Stimulated activated CD8-positive, alpha-beta memory T cell treated with anti-CD3 and anti-CD28 coated beads, Interleukin-4, amount 100 ng/mL, for 48 hours (primary cell): ENCODE measurements around the gene COL11A2.
"Not testable (repeated sequence)": the region's sequence is repeated elsewhere in the genome, so short reads cannot be mapped to it uniquely, and the experiment has no call there.

Experiments
- DNase-seq: peaks from one replicate; pipeline ENCODE4 v3.0.0-alpha.2; 2020

The COL11A2 gene

DNA sequence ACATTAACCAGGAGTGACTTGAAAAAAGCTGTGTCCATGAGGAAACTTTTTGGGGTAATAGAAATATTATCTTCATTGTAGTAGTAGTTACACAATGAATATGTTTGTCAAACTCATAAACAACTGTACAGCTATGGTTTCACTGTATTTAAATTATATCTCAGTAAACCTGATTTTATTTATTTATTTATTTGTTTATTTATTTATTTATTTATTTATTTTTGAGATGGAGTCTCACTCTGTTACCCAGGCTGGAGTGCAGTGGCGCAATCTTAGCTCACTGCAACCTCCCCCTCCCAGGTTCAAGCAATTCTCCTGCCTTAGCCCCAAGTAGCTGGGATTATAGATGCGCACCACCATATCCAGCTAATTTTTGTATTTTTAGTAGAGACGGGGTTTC, 41.7 kb downstream of the COL11A2 start:
- DNase-seq: not testable (repeated sequence)

DNA sequence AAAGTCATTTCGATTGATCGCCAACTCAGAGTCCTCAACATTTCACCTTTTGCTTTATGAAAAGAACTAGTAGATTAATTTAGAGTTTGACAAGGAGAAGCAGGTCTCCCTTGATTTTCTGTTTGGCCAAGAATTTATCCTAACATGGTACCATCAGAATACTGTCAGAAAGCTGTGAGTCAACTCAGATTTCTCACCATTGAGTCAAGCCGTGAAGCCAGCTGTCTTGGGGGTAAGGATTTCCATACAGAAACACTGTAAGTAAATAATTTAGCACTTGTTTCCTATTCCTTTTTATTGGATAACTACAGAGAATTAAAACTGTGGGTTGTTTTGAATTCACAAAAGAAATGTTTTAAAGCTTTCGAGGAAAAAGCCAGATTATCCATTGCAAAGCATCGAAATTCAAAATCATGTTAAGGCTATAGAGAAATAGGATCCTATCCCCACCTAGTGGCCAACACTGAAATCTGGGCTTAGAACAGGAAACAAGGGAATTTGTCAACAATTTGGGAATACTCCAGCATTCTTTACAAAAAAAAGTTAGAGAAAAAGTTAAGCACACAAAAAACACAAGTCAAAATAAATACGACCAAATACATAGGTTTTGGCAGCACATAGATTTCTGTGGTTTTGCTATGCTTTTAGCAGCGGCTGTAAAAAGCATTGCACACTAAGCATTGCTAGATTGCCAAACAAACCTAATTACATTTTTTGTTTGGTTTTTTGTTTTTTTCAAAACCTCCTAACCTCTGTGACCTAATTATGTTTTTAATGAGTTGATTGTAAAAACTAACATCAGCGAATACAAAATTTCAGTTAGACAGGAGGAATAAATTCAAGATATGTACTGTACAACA, 44.2 kb downstream of the COL11A2 start:
- DNase-seq: no peak

DNA sequence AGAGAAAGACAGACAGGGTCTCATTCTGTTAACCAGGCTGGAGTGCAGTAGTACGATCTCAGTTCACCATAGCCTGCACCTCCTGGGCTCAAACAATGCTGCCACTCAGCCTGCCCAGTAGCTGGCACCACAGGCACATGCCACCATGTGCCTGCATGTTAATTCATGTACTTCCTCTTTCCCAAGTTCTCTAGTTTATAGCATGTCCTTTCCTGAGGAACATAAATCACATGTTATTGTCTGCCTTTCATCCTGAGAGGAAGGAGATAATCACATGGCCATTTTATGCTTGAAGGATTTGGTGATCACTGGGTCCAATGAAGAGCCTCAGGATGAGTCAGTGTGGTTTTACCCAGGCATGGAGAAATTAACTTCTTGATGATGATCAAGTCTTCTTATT, 47.9 kb downstream of the COL11A2 start:
- DNase-seq: no peak

DNA sequence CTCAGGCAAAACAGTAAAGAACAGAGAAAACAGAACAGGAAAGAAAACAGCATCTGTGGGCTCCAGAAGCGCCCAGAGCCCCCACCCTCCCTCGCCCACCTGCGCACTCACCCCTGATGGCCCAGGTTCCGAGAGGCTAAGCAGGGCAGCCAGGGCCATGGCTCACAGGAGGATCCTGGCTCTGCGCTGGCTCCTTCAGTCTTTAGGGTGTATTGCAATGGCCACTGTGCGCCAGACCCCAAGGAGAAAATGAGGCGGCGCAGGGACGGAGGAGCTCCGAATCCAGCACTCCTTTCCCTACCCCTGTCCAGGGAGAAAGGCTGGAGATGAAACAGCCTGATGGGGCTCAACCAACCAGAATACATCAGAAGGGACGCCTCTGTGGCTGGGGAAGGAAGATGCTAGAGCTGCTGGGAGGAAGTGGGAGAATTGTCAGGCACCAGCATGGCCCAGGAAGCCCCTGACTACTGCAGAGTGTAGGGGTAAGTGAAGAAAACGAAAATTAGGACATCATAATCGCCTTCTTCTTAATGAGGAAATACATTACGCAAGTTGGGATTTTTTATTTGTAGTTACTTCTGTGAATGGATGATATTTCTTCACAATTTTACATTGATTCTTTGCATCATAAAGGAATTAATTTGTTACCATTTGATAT, 49.0 kb downstream of the COL11A2 start:
- no peak for DNase-seq

DNA sequence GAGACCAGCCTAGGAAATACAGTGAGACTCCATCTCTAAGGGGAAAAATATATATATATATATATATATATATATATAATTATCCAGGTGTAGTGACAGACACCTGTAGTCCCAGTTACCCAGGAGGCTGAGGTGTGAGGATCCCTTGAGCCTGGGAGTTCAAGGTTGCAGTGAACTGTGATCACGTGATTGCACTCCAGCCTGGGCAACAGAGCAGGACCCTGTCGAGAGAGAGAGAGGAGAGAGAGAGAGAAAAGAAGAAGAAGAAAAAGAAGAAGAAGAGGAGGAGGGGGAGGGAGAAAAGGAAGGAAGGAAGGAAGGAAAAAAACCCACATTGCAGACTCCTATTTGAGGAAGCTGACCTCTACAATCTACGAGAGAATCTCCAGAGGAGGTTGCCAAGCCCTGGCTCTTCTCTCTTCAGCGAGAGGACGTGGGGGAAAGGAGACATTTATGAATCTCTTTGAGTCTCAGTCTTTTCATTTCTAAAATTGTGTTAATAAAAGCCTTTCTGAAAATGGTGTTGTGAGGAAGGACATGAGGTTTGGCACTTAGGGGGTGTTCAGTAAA, 49.7 kb downstream of the COL11A2 start:
- DNase-seq: no peak

DNA sequence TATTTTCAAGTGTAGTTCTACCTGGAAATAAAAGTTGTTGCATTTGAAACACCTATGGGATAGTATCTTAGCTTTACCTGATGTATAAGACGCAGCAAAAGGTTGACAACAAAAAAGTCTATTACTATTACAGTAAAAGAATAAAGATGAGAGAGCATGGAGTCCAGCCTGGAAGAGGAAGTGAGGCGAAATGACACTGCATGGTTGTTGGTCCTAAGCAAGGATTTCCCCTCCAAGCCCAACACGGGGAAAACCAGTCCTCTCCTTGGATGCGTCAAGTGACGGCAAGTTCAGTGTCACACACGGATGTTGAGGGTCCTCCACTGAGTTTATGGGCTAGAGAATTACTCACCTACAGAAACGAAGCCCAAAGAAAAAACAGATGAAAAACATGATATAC, 51.7 kb downstream of the COL11A2 start:
- no peak for DNase-seq

DNA sequence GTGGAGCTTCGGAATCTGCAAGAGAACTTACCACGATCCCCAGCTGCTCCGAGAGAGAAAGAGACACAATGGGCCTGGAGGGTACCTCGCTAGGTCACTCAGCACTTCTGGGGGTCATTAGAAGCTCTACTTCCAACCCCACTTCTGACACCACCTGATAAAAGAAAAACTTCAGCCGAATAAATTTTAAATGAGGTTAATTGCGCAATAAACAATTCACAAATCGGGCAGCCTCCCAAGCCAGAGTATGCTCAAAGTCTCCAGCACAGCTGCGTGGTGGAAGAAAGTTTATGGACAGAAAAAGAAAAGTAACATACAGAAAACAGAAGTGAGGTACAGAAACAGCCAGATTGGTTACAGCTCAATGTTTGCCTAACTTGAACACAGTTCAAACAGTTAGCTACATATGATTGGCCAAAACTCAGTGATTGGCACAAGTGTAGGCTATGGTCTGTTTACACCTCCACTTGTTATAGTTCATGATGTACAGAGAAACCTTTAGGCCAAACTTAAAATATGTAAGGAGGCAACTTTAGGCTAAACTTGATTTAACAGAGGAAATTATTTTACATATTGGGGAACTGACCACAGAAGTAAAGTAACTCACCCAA, 52.6 kb downstream of the COL11A2 start:
- no peak for DNase-seq

DNA sequence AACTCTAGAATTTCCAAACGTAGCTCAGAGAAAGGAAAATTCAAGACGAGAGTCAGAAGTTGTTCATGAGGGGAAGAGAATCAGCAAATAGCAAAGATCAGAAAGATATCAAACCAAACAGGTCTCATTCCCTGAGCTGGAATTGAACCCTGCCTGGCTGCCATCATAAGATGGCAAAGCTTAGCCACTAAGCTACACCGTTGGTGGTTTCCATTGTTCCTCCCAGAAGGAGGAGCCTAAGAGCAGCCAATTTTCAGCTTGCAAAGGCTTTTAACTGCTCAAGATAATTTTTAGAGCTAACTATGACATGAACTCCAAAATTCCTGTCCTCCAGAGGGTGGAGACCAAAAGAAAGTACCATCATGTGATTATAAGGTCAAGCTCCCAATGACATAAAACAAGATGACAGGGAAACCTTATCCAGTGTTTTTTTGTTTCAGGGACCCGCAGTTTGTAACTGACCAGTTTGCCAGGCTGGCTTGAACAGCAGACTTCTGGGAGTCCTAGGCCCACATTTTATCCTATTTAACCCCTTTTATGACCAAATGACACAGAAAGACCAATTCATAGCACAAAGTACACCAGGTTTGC, 55.9 kb downstream of the COL11A2 start:
- DNase-seq: no peak

DNA sequence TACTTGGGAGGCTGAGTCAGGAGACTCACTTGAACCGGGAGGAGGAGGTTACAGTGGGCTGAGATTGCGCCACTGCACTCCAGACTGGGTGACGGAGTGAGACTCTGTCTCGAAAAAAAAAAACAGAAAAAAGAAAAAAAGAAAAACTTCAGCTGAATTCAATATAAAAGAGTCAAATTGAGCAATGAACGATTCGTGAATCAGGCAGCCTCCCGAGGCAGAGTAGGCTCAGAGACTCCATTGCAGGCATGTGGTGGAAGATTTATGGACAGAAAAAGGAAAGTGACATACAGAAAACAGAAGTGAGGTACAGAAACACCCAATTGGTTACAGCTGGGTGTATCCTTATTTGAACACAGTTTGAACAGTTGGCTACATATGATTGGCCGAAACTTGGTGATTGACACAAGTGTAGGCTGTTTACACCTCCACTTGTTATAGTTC, 60.2 kb downstream of the COL11A2 start:
- no peak for DNase-seq

DNA sequence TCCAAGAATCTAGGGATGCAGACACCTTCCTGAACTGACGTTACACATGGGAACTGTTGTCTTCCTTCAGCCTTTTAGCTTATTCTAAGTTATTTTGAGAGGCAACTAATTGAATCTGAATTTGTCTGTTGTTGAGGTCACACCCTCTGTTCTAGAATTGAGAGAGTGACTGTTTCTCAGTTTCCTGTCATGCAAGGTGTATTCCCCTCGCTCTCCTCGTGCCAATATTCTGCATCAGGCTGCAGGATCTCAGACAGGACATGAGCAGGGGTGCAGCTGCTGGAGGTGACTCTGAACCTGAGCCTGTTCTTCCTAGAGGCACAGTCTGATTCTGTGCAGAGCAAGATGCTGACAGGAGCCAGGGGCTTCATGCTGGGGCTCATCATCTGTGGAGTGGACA, 63.9 kb downstream of the COL11A2 start:
- DNase-seq: no peak

DNA sequence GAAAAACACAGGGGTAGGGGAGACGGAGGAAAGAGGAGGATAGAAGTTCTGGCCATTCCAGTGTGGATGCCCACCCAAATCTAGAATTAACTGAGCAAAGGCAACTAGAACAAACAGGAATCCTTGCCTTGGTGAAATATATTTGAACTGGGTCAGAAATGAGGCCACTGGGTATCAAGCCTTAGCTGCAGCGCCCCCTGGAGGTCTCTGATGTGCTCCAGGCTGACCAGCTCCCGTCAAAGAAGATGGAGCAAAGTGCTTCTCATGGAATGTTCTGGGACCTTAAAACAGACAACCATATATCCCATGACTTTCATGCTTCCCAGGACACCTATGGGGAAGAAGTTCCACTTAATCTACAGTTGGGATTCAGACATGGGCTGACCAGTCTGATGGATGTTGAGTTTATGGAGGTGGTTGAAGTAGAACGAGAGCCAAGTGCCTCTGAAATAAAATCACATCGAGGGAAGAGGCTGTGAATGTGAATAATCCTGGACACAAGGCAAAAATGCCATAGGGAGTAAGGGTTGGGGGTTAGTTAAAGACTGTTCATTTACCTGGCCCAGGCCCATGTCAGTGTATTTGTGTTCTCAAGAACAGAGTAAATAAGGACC, 66.1 kb downstream of the COL11A2 start:
- DNase-seq: peak; percentile 89

DNA sequence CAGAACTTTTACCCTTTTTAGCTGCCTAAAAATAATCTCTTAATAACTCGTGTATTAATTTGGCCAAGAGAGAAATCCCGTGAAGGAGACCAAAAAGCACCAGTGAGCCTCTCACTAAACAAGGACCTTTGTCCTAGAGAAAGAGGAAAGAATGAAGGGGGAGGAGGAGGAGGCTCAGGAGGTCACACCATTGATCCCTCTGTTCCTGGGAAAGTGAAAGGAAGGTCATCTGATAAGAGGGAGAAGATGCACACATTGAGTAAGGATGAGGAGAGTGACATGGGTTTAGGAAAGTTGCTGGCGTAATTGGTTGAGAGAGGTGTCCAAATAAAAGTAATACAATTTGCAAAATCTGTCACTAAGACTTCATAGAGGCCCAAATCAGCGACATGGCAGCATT, 67.3 kb downstream of the COL11A2 start:
- DNase-seq: no peak

DNA sequence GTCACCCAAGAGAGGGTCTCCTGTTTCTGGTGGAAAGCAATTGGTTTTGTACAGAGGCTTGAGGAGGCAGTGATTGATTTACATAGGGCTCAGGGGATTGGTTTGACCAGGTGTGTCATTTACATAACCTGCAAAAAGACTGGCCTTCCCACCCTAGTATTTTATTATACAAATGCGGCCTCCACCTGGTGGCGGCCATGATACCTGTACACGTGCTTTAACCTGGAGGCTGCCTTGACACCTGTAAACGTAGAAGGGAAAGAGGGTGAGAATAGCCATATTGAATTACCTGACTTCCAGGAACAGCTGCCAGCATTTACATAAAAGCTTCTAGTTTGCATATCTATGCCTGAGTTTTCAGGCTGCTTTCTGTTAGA, 67.8 kb downstream of the COL11A2 start:
- DNase-seq: no peak

DNA sequence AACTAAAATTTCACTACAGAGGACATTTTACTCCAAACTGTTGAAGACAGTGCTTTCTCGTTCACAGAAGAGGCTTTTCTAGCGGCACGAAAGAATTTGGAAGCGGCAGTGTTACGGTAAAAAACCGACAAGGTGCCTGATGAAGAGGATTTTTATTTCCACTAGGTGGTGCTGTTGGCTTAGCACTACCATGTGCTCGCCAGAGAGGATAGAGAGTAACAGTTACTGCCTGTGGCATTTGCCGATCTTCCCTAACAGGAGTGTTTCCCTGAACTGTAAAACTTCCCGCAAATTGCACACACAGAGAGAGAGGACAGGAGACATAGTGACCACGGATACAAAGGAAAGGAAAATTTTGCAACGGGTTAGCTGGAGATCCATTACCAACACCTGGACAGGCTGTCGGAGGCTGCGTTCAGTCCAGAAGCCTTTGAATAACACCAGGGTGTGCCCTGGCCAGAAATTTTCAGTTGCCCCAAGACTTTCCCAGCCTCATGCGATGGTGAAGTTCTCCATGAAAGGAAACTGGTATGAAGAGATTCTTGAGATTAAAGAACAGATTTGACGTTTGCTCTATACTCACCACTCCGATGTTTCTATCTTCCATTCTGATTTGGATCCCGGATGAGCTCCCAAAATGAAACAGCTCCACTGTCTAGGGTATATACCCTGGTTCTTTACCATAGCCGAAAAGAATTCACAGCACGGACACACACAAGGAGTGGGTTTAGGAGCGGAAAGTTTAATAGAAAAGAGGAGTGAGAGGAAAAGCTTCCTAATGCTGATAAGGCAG, 68.3 kb downstream of the COL11A2 start:
- peak; percentile 35 for DNase-seq

DNA sequence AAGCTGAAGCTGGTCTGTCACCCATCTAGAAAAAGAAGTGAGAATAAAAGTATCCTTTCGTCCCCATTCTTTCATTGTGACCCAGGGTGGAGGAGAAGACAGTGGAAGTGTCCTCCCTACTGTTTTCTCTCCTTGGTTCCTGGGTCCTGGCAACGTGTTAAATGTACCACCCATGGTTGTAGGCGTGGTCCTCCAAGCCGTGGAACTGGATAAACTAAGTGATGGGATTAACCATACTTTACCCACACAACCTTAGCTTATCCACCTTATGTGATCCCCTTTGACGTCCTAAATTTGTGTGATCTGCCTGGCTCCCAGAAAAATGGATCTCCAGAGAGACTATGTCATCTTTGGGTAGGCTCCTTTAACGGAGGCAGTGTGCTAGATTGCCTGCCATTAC, 69.1 kb downstream of the COL11A2 start:
- DNase-seq: no peak

DNA sequence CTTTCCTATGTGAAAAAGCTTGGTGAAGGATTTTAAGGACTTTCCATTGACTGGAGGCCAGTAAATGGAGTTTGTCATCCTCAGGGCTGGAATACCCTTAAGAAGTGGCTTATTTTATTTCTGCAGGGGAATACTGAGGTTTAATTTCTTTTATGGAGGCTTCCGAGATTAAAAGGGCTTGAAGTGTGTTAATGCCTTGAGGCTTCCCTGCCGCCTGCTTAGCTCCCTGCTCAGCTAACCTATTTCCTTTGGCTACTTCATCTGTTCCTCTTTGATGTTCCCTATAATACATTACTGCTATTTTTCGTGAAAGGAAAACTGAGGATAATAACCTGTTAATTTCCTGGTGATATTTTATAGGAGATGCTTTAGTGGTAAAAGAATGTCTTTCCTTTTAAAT, 72.3 kb downstream of the COL11A2 start:
- no peak for DNase-seq

DNA sequence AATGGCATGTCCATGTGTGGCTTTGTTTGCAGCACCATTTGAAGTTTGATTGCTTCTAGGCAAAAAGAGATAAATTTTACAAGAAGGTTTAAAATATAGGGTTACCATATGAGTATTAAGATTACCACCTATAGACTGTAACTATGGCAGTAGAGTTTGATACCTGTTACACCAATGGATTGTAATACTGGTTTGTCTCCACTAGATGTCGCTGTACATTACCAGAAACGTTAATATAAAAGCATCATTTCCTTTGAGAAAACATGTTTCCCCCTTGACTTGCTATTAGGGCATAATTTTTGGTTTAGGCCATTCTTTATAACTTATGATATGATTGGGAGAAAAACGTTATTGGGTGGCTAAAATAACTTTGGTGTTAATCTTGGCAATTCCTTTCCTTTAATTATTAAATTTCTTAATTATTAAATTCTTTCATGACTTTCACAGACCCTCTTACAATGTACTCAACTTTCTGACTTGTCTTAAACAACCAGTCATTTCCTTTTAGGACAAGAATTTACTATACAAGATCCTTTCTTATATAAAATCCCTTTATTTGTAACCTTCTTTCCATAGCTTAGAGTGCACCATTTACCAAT, 73.6 kb downstream of the COL11A2 start:
- DNase-seq: no peak

DNA sequence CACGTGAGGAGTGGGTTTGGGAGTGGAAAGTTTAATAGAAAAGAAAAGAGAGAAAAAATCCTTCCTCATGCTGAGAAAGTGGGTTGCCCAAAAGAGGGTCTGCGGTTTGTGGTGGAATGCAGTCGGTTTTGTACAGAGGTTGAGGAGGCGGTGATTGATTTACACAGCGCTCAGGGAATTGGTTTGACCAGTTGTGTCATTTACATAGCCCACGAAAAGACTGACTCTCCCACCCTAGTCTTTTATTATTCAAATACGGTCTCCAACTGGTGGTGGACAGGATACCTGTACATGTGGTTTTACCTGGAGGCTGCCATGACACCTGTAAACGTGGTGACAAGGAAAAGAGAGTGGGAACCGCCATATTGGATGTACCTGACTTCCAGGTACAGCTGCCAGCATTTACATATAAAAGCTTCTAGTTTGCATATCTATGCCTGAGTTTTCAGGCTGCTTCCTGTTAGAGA, 74.4 kb downstream of the COL11A2 start:
- DNase-seq: no peak

DNA sequence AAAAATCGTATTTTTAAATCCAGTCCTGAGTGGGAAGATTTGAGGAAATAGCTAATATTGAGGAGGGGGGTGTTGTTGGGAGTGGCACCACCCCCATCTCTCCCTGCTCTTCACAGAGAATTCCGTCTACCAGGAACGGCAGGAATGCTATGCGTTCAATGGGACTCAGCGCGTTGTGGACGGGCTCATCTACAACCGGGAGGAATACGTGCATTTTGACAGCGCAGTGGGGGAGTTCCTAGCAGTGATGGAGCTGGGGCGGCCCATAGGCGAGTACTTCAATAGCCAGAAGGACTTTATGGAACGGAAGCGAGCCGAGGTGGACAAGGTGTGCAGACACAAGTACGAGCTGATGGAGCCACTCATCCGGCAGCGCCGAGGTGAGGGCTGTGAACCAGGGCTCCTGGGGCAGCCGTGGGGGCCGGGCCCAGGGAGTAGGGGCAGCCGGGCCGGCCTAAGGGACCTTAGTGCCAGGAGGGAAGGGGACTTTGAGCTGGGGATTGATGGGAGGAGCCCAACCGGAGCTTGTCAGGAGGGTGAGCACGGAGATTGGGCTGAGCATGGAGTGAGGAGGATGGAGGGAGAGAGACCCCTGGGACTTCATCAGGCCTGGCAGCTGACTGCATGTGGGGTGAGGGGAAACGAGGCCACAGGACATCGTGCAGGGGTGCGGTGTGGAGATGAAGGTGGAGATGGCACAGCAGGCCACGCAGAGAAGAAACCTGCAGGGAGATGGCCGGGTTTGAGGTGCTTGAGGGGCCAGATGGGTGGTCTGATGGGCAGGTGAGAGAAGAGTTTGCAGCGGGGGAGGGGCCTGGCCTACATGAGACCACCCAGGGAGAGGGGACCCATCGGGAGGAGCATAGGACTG, 75.2 kb downstream of the COL11A2 start:
- no peak for DNase-seq

DNA sequence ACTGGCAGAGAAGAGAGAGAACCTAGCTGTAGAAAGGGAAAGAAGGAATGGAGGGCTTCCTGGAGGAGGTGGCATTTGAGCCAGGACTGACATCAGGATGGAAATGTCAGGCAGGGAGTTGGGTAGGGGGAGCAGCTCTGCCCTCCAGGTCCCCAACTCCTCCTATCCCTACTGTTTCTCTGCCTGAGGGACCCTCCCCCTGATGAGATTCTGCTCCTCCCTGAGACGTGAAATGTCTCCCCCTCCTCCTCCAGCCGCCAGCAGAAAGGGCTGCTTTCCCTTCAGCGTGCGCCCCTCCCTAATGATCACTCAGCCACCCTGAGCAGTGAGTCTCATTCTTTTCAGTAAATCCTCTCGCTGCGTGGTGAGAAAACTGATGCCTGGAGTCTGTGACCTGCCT, 75.8 kb downstream of the COL11A2 start:
- DNase-seq: no peak
